NCI-H128 (cell line): Measurements from ENCODE around the gene GRM8.

Source experiments
- DNase-seq: peaks from one replicate; lab custom pipeline; 2025; ENCODE audit not compliant: unreplicated experiment; lab: John Stamatoyannopoulos, UW

Gene GRM8

GRCh38 chr7:127151379-127151778 is 101.4 kb downstream of the GRM8 start:
- DNase-seq: no peak

- no peak for DNase-seq
These were observed 102.2 kb downstream of the GRM8 start for GRCh38 chr7:127150543-127150942.

GRCh38 chr7:127146746-127147536 is 105.8 kb downstream of the GRM8 start:
- DNase-seq: no peak

- no peak for DNase-seq
These were observed 115.6 kb downstream of the GRM8 start for GRCh38 chr7:127137146-127137545.

- DNase-seq: no peak
These were observed 116.8 kb downstream of the GRM8 start for GRCh38 chr7:127135871-127136485.

- DNase-seq: no peak
These were observed 129.5 kb downstream of the GRM8 start for GRCh38 chr7:127123220-127123619.

- no peak for DNase-seq
These were observed 133.2 kb downstream of the GRM8 start for GRCh38 chr7:127119517-127119916.

GRCh38 chr7:127114742-127115265 is 137.9 kb downstream of the GRM8 start:
- DNase-seq: no peak

- DNase-seq: no peak
These were observed 145.1 kb downstream of the GRM8 start for GRCh38 chr7:127107601-127108007.

GRCh38 chr7:127093340-127093739 is 159.4 kb downstream of the GRM8 start:
- no peak for DNase-seq

GRCh38 chr7:127091620-127092019 is 161.1 kb downstream of the GRM8 start:
- DNase-seq: no peak

- DNase-seq: no peak
These were observed 163.6 kb downstream of the GRM8 start for GRCh38 chr7:127089146-127089545.

- DNase-seq: no peak
These were observed 171.2 kb downstream of the GRM8 start for GRCh38 chr7:127081539-127081938.

- no peak for DNase-seq
These were observed 172.2 kb downstream of the GRM8 start for GRCh38 chr7:127080576-127080975.

- DNase-seq: no peak
These were observed 185.8 kb downstream of the GRM8 start for GRCh38 chr7:127066974-127067373.

GRCh38 chr7:127059475-127059874 is 193.3 kb downstream of the GRM8 start:
- no peak for DNase-seq

GRCh38 chr7:127057918-127058317 is 194.8 kb downstream of the GRM8 start:
- no peak for DNase-seq

- no peak for DNase-seq
These were observed 196.5 kb downstream of the GRM8 start for GRCh38 chr7:127056202-127056601.

GRCh38 chr7:127047521-127047920 is 205.2 kb downstream of the GRM8 start:
- no peak for DNase-seq

GRCh38 chr7:127041689-127042452 is 210.9 kb downstream of the GRM8 start:
- no peak for DNase-seq

- no peak for DNase-seq
These were observed 212.7 kb downstream of the GRM8 start for GRCh38 chr7:127040042-127040441.

- DNase-seq: no peak
These were observed 213.2 kb downstream of the GRM8 start for GRCh38 chr7:127039541-127039940.
